ENCODE results near the gene MIS12.

The MIS12 gene
- 82.6 to 83.0 reads per million in 2 donors for total RNA-seq

GRCh38 chr17:5486206-5487124 is at the start of gene MIS12:
Gene MIS12 (plus strand): TSS chr17:5486566. CDS start chr17:5488863, 2,297 bp downstream.
- DNase-seq: peak; percentile 96

GRCh38 chr17:5437721-5438317 is 48.5 kb upstream of the MIS12 start:
- no peak for DNase-seq

- DNase-seq: peak; percentile 81
Observed at GRCh38 chr17:5438716-5439445, 47.5 kb upstream of the MIS12 start, which contains the start of gene C1QBP. Gene C1QBP (minus strand): TSS chr17:5439155. CDS start chr17:5439073, 82 bp downstream.

GRCh38 chr17:5439446-5439764 is 47.0 kb upstream of the MIS12 start:
- DNase-seq: no peak

GRCh38 chr17:5443728-5444127 is 42.6 kb upstream of the MIS12 start:
- no peak for DNase-seq

GRCh38 chr17:5444209-5444608 is 42.2 kb upstream of the MIS12 start:
- DNase-seq: no peak

GRCh38 chr17:5446786-5447185 is 39.6 kb upstream of the MIS12 start:
- DNase-seq: no peak

- no peak for DNase-seq
Observed at GRCh38 chr17:5464717-5465507, 21.5 kb upstream of the MIS12 start.

- no peak for DNase-seq
Observed at GRCh38 chr17:5466295-5466694, 20.1 kb upstream of the MIS12 start.

GRCh38 chr17:5467416-5467815 is 18.9 kb upstream of the MIS12 start:
- no peak for DNase-seq

- DNase-seq: no peak
Observed at GRCh38 chr17:5468075-5468473, 18.3 kb upstream of the MIS12 start.

- no peak for DNase-seq
Observed at GRCh38 chr17:5472511-5472910, 13.9 kb upstream of the MIS12 start.

- no peak for DNase-seq
Observed at GRCh38 chr17:5473906-5474305, 12.5 kb upstream of the MIS12 start.

GRCh38 chr17:5478992-5479391 is 7.4 kb upstream of the MIS12 start:
- no peak for DNase-seq

- DNase-seq: no peak
Observed at GRCh38 chr17:5480962-5481361, 5.4 kb upstream of the MIS12 start.

GRCh38 chr17:5481451-5481850 is 4.9 kb upstream of the MIS12 start:
- DNase-seq: no peak

GRCh38 chr17:5485270-5486205 is 828 bp upstream of the MIS12 start, which contains the start of gene DERL2:
Gene DERL2 (minus strand): TSS chr17:5486178. CDS start chr17:5486161, 17 bp downstream.
- DNase-seq: no peak

- no peak for DNase-seq
Observed at GRCh38 chr17:5488752-5489151, 2.4 kb downstream of the MIS12 start.

GRCh38 chr17:5492970-5493369 is 6.6 kb downstream of the MIS12 start:
- DNase-seq: no peak

GRCh38 chr17:5499476-5500231 is 13.3 kb downstream of the MIS12 start:
- no peak for DNase-seq

- DNase-seq: no peak
Observed at GRCh38 chr17:5500247-5500588, 13.9 kb downstream of the MIS12 start.

All from activated gamma-delta T cell (primary cell).